Cardiac fibroblast (primary cell): ENCODE results near the gene SHISA9.
"Not testable (repeated sequence)": the region's sequence is repeated elsewhere in the genome, so short reads cannot be mapped to it uniquely, and the experiment has no call there.

Experiments used
- DNase-seq, 2 donors: peaks; one replicate each; pipeline versions ENCODE4 v3.0.0 to v3.0.0-alpha.2; 2010; ENCODE audit warnings: low read depth in 2 of 2
- H3K4me3 ChIP-seq, 2 donors: replicated peaks in 1 of 2; 1 replicate in 1 of 2; 2 replicates in 1 of 2; pipeline ENCODE4 v1.5.1; 2011; ENCODE audit warnings: low read depth in 2 of 2, low read length in 2 of 2, mild to moderate bottlenecking in 2 of 2, moderate library complexity in 1 of 2
- CTCF ChIP-seq: IDR thresholded peaks from one replicate; pipeline ENCODE4 v1.5.1; 2011; ENCODE audit warnings: low read depth, mild to moderate bottlenecking, low read length, inconsistent platforms

The SHISA9 gene

GRCh38 chr16:12920739-12921138 is 19.3 kb downstream of the SHISA9 start:
- no peak for DNase-seq
- TF ChIP-seq CTCF: no peak
- no peak overlapping the region for H3K4me3 ChIP-seq

GRCh38 chr16:12923640-12924039 is 22.2 kb downstream of the SHISA9 start:
- H3K4me3 ChIP-seq: not testable (repeated sequence)

GRCh38 chr16:12925026-12925800 is 23.8 kb downstream of the SHISA9 start:
- DNase-seq: no peak
- H3K4me3 ChIP-seq: no peak overlapping the region
- no peak for TF ChIP-seq CTCF

More at GRCh38 chr16:12923640-12924039, 22.2 kb downstream of the SHISA9 start:
- DNase-seq: not testable (repeated sequence)

GRCh38 chr16:12927591-12927990 is 26.2 kb downstream of the SHISA9 start:
- no peak for TF ChIP-seq CTCF
- H3K4me3 ChIP-seq: no peak overlapping the region
- no peak for DNase-seq

GRCh38 chr16:12930881-12931280 is 29.5 kb downstream of the SHISA9 start:
- DNase-seq: no peak
- TF ChIP-seq CTCF: no peak
- H3K4me3 ChIP-seq: no peak overlapping the region

- no peak overlapping the region for H3K4me3 ChIP-seq
These were observed 35.0 kb downstream of the SHISA9 start for GRCh38 chr16:12936391-12936790.

GRCh38 chr16:12941896-12942295 is 40.5 kb downstream of the SHISA9 start:
- no peak for DNase-seq
- no peak overlapping the region for H3K4me3 ChIP-seq
- TF ChIP-seq CTCF: no peak

More at GRCh38 chr16:12936391-12936790, 35.0 kb downstream of the SHISA9 start:
- DNase-seq: no peak
- TF ChIP-seq CTCF: no peak
